ENCODE results near the gene RRBP1. TPM values are rescaled to one million over a fixed set of nuclear protein-coding genes. Genes with fewer than 3 reads are reported as not detected.

RRBP1 gene
- total RNA-seq, 1 experiment from 2014 or later: 45.3 TPM

- H3K36me3 Mint-ChIP-seq (ENCODE audit: insufficient read depth, unreplicated experiment): peaks cover 7% of the 10 kb centered on the region
- TF ChIP-seq, protein P1, sequence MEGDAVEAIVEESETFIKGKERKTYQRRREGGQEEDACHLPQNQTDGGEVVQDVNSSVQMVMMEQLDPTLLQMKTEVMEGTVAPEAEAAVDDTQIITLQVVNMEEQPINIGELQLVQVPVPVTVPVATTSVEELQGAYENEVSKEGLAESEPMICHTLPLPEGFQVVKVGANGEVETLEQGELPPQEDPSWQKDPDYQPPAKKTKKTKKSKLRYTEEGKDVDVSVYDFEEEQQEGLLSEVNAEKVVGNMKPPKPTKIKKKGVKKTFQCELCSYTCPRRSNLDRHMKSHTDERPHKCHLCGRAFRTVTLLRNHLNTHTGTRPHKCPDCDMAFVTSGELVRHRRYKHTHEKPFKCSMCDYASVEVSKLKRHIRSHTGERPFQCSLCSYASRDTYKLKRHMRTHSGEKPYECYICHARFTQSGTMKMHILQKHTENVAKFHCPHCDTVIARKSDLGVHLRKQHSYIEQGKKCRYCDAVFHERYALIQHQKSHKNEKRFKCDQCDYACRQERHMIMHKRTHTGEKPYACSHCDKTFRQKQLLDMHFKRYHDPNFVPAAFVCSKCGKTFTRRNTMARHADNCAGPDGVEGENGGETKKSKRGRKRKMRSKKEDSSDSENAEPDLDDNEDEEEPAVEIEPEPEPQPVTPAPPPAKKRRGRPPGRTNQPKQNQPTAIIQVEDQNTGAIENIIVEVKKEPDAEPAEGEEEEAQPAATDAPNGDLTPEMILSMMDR (IDR thresholded peaks at IDR 0.05; ENCODE audit: unreplicated experiment): no peak
- no TSS peak for BruUV-seq (replicated peaks)
- intact Hi-C loops (cut with micrococcal nuclease; ENCODE audit: unreplicated experiment): no loop called here
- H3K4me3 Mint-ChIP-seq (ENCODE audit: low read depth, unreplicated experiment): no peak overlapping the region
- CTCF ChIA-PET: no interaction called here
- H3K4me1 Mint-ChIP-seq (ENCODE audit: low read depth, unreplicated experiment): peaks cover 7% of the 10 kb centered on the region
- no peaks in the 10 kb centered on the region for H3K9me3 Mint-ChIP-seq (ENCODE audit: low read depth, unreplicated experiment)
- H3K27ac Mint-ChIP-seq (ENCODE audit: unreplicated experiment): no peak overlapping the region
- H3K27me3 Mint-ChIP-seq (ENCODE audit: unreplicated experiment): no peaks in the 10 kb centered on the region
- DNase-seq: no peak
These were observed 80.1 kb downstream of the RRBP1 start for GRCh38 chr20:17601957-17602356.

DNA sequence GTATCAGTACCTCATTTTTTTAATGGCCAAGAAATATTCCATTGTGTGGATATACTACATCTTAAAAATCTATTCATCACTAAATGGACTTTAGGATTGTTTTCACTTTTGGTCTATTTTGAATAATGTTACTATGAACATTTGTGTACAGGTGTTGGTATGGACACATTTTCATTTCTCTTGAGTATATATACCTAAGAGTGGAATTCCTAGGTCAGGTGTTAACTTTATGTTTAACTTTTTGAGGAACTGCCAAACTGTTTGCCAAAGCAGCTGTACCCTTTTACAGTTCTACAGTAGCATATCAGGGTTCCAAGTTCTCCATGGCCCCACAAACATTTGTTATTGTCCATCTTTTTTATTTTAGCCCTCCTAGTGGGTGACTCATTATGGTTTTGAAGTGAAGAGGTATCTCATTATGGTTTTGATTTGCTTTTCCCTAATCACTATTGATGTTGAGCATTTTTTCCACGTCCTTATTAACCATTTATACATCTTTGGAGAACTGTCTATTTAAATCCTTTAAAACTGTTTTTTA is 84.0 kb downstream of the RRBP1 start:
- Mint-ChIP-seq H3K36me3 (ENCODE audit: insufficient read depth, unreplicated experiment) (peaks cover 16% of the 10 kb centered on the region), H3K27ac (ENCODE audit: unreplicated experiment) (no peak overlapping the region), H3K4me1 (ENCODE audit: low read depth, unreplicated experiment) (peaks cover 26% of the 10 kb centered on the region), H3K27me3 (ENCODE audit: unreplicated experiment) (no peaks in the 10 kb centered on the region), H3K4me3 (ENCODE audit: low read depth, unreplicated experiment) (no peak overlapping the region), H3K9me3 (ENCODE audit: low read depth, unreplicated experiment) (no peaks in the 10 kb centered on the region)
- TF ChIP-seq, protein P1 (IDR thresholded peaks at IDR 0.05; ENCODE audit: unreplicated experiment): no peak
- intact Hi-C loops (cut with micrococcal nuclease; ENCODE audit: unreplicated experiment): no loop called here
- CTCF ChIA-PET: no interaction called here
- no TSS peak for BruUV-seq (replicated peaks)
- DNase-seq: no peak

DNA sequence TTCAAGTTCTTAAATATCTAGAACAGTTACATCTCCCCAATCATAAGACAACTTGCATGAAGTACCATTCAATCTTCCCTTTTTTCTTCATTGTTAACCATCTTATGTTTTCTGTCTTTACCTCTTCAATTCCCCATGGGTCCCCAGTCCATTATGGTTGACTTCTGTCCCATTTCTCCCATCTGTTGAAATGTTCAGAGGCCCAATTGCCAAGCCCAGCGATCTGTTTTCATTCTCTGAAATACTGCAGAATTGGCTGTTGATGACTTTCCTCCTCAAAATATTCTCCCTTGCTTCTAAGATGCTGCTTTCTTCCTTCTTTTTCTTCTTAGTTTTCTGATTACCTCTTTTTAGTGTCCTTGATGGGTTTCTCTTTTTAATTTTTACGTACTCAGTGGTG is 86.2 kb downstream of the RRBP1 start:
- DNase-seq: no peak
- H3K36me3 Mint-ChIP-seq (ENCODE audit: insufficient read depth, unreplicated experiment): peaks cover 13% of the 10 kb centered on the region
- H3K4me3 Mint-ChIP-seq (ENCODE audit: low read depth, unreplicated experiment): peak overlapping the region; percentile 27
- TF ChIP-seq, protein P1 (IDR thresholded peaks at IDR 0.05; ENCODE audit: unreplicated experiment): no peak
- no peak overlapping the region for H3K27ac Mint-ChIP-seq (ENCODE audit: unreplicated experiment)
- no TSS peak for BruUV-seq (replicated peaks)
- peaks cover 33% of the 10 kb centered on the region for H3K4me1 Mint-ChIP-seq (ENCODE audit: low read depth, unreplicated experiment)
- intact Hi-C loops (cut with micrococcal nuclease; ENCODE audit: unreplicated experiment): no loop called here
- CTCF ChIA-PET: no interaction called here
- no peaks in the 10 kb centered on the region for H3K27me3 Mint-ChIP-seq (ENCODE audit: unreplicated experiment)
- H3K9me3 Mint-ChIP-seq (ENCODE audit: low read depth, unreplicated experiment): no peaks in the 10 kb centered on the region

DNA sequence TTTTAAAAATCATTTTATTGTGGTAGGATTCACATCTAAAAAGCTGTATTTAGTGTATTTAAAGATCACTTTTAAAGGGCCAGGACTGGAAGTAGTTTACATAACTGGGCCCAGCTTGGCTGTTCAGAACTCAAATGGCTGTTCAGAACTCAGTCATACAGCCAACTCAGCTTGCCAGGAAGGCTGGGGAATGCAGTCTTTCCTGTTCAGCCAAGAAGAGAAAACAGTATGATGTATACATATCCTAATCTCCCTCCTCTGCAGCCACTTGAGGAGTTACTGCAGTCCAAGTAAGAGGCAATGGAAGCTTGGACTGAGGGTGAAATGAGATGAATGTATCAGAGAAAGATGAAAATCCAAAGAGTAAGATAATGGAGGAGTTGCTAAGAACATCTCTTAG is 87.6 kb downstream of the RRBP1 start:
- TF ChIP-seq, protein P1 (IDR thresholded peaks at IDR 0.05; ENCODE audit: unreplicated experiment): no peak
- Mint-ChIP-seq H3K27me3 (ENCODE audit: unreplicated experiment) (no peaks in the 10 kb centered on the region), H3K27ac (ENCODE audit: unreplicated experiment) (no peak overlapping the region), H3K4me3 (ENCODE audit: low read depth, unreplicated experiment) (no peak overlapping the region), H3K4me1 (ENCODE audit: low read depth, unreplicated experiment) (peaks cover 33% of the 10 kb centered on the region), H3K9me3 (ENCODE audit: low read depth, unreplicated experiment) (no peaks in the 10 kb centered on the region), H3K36me3 (ENCODE audit: insufficient read depth, unreplicated experiment) (peaks cover 13% of the 10 kb centered on the region)
- BruUV-seq (replicated peaks): no TSS peak
- intact Hi-C loops (cut with micrococcal nuclease; ENCODE audit: unreplicated experiment): no loop called here
- CTCF ChIA-PET: interaction anchor here (1.3 kb wide), 1 partner anchor 9 kb away, joined by 5 read pairs; no protein-coding TSS in a partner anchor
- DNase-seq: peak; percentile 37

Data from Calu3 (cell line).